Stimulated activated CD4-positive, alpha-beta T cell treated with anti-CD3 and anti-CD28 coated beads, TNF-alpha, amount 100 ng/mL, for 48 hours (primary cell): ENCODE results near the gene OR5P2.
"Not testable (repeated sequence)": the region's sequence is repeated elsewhere in the genome, so short reads cannot be mapped to it uniquely, and the experiment has no call there.

Experiments
- DNase-seq, 3 donors: peaks; one replicate each; pipeline ENCODE4 v3.0.0-alpha.2; 2020; ENCODE audit warnings: low read depth in 3 of 3

Gene OR5P2

DNA sequence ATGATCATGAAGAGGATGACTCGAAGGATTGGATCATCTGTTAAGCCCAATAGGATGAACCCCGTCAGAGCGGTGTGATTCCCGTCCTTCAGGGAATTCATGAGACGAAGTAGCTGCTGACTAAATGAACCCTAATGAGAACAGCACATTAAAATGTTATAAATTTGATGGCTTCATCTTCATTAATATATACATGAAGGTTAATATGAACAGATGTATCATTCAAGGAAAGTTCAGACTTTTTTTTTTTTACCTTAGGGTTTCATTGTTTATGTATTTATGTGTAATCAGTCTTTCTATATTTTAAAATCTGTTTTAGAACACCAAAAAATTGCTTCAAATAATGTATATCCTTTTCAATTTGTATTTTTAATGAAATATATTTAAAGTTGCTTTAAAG lies at the start of gene OR5P2:
Gene OR5P2, minus strand, starts transcription at position 101 of the 400 bp plus-strand sequence. Its CDS starts 0 bp downstream, at position 101.
- no peak for DNase-seq

- DNase-seq, result no peak
Measured at GRCh38 chr11:7846003-7846402, 49.3 kb upstream of the OR5P2 start.

DNA sequence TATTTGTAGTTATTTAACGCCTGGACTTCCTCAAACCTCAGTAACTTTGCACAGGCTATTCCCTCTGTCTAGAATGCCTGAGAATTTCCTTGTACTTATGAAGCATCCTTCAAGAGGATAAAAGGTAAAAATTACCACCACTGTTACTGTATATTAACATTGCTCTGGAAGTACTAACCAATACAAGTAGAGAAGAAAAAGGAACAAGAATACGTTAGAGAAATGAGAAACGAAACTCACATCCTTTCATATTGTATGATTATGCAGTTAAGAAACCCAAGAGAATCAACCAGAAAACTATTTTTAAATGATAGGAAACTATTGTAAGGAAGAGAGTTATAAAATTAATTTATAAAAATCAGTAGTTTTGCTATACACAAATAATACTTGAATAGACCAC lies 48.2 kb upstream of the OR5P2 start:
- no peak for DNase-seq

GRCh38 chr11:7844521-7844920 lies 47.8 kb upstream of the OR5P2 start:
- DNase-seq, result no peak

GRCh38 chr11:7840578-7840977 lies 43.8 kb upstream of the OR5P2 start:
- no peak for DNase-seq

- DNase-seq, result no peak
Measured at GRCh38 chr11:7833527-7833926, 36.8 kb upstream of the OR5P2 start.

GRCh38 chr11:7830740-7831139 lies 34.0 kb upstream of the OR5P2 start, which contains the start of gene OR5P3:
Gene OR5P3, minus strand, starts transcription at chr11:7830840.
- no peak for DNase-seq

DNA sequence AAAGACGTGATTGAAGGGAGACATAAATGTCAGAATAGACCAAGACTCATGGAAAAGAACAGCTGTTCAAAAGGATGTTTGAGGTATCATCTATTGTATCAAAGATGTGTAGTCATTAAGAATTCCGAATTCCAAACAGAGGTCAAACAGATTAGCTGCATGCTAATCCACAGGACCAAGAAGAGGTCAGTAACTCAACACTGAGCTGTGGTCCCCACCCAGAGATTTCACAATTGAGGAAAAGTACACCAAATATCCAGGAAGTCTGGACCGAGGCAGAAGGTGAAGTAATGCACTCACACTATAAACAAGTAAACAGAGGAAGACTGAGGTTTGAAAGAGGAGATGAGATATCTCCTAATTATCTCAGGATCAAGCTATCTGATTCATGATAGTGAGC lies 29.6 kb upstream of the OR5P2 start:
- DNase-seq, result no peak

GRCh38 chr11:7820417-7820816 lies 23.7 kb upstream of the OR5P2 start:
- not testable (repeated sequence) for DNase-seq

- not testable (repeated sequence) for DNase-seq
Measured at GRCh38 chr11:7814897-7815296, 18.2 kb upstream of the OR5P2 start.

DNA sequence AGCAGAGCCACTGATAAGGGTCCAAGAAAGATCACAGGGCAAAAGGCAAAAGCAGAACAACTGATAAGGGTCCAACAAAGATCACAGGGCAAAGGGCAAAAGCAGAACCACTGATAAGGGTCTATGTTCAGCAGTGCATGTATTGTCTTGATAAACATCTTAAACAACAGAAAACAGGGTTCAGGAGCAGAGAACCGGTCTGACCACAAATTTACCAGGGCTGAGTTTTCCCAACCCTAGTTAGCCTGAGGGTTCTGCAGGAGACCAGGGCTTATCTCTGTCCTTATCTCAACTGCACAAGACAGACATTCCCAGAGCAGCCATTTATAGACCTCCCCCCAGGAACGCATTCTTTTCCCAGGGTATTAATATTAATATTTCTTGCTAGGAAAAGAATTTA lies 13.6 kb upstream of the OR5P2 start:
- DNase-seq, result not testable (repeated sequence)

DNA sequence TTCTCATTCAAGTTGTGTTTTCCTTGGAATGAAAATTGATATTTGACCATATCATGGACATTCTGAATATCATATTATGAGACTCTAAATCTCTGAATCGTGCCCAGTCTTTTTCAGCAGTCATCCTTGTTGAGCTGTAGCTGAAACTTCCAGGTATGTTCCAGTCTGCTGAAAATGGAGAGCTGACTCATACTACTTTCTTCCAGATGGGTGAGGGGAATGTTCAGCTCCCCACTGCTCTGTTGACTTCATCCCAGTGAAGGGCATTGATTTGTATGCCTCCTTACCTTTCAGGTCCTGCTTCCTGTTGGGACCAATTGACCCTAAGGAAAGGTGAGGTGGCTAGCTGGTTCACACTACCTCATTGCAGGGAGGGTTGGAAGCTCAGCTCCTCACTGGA lies 3.5 kb downstream of the OR5P2 start:
- no peak for DNase-seq

GRCh38 chr11:7787239-7787638 lies 9.5 kb downstream of the OR5P2 start:
- no peak for DNase-seq

GRCh38 chr11:7775689-7776088 lies 21.1 kb downstream of the OR5P2 start:
- DNase-seq, result no peak

GRCh38 chr11:7764301-7764700 lies 32.4 kb downstream of the OR5P2 start:
- DNase-seq, result not testable (repeated sequence)

DNA sequence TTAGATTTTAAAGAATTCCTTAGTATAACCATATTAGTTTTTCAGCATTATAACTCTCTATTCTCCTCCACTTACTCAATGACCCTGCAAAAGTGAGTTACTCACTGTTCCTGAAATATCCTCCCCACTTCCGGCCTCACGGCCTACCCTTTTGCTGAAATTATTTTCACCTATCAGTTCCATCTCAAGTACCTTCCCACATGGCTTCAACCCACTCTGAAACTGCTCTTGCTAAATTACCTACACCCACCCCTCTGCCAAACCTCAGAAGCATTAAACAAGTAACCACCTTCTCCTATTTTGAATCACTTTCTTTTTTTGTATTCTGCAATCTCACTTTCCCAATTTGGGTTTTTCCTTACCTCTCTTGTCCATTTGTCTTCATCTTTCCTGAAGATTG lies 37.7 kb downstream of the OR5P2 start:
- peak in 1 of 3 donors; percentile 0 for DNase-seq

GRCh38 chr11:7749456-7749855 lies 47.3 kb downstream of the OR5P2 start:
- no peak for DNase-seq
